GM12878 (cell line): ENCODE measurements around the gene KIDINS220. TPM values are rescaled to one million over a fixed set of nuclear protein-coding genes. Genes with fewer than 3 reads are reported as not detected.

Experiments
- ATAC-seq: fragments of 200-7000 bp; cut with Tn5 transposase; 3 replicates; pipeline ENCODE4 v1.9.1; 2020; ENCODE audit warnings: mild to moderate bottlenecking, moderate library complexity
- BruUV-seq: library from RNA; stranded (reverse); fragments of 400-500 nt; replicated peaks from 2 replicates; lab custom pipeline; 2021; lab: Mats Ljungman, UMichigan
- CTCF ChIA-PET: fragments of 300-600 bp; sonication (Branson Sonifier 250); formaldehyde crosslinking; extraction: SDS; loops from one replicate; lab custom pipeline; 2021; ENCODE audit warnings: inconsistent platforms; lab: Yijun Ruan, JAX
- POLR2A ChIA-PET: fragments of 350-600 bp; formaldehyde crosslinking; extraction: SDS; loops from one replicate; lab custom pipeline; 2021; ENCODE audit warnings: inconsistent platforms; lab: Charles Lee
- RAD21 ChIA-PET: fragments of 300-600 bp; sonication (Branson Sonifier 250); formaldehyde crosslinking; loops from one replicate; lab custom pipeline; 2023; ENCODE audit warnings: antibody characterized with exemption; ENCODE audit not compliant: unreplicated experiment; lab: Charles Lee
- SMC1A ChIA-PET: fragments of 300-600 bp; sonication (Branson Sonifier 250); formaldehyde crosslinking; loops from one replicate; lab custom pipeline; 2023; ENCODE audit not compliant: unreplicated experiment, uncharacterized antibody; lab: Charles Lee
- DNase-seq: peaks from one replicate; pipeline ENCODE4 v3.0.0-alpha.2; 2011; ENCODE audit warnings: low read depth, low spot score
- FAIRE-seq: peaks from 3 replicates; lab custom pipeline; 2011; peaks lifted over from hg19 to GRCh38; lab: Jason Lieb, UNC
- H2AFZ ChIP-seq: 2 replicates; pipeline ENCODE4 v1.6.0; 2011; ENCODE audit warnings: low read depth, low read length, control low read depth; ENCODE audit not compliant: control insufficient read depth
- H3K27ac ChIP-seq: 2 replicates; pipeline ENCODE4 v1.5.1; 2011; ENCODE audit warnings: control low read depth; ENCODE audit not compliant: control insufficient read depth, insufficient read depth
- H3K27me3 ChIP-seq, 2 experiments: replicated peaks in 1 of 2; 2 replicates each; pipeline versions ENCODE4 v1.6.0 to v1.6.1; 2011; ENCODE audit warnings: low read length in 1 of 2; ENCODE audit not compliant: control insufficient read depth in 2 of 2, insufficient read depth in 2 of 2
- H3K36me3 ChIP-seq, 2 experiments: 2 replicates each; pipeline ENCODE4 v1.5.1; 2011; ENCODE audit warnings: low read length in 1 of 2; ENCODE audit not compliant: control insufficient read depth in 2 of 2, insufficient read depth in 2 of 2
- H3K4me1 ChIP-seq: 2 replicates; pipeline ENCODE4 v1.6.1; 2011; ENCODE audit warnings: mild to moderate bottlenecking, low read length, moderate library complexity, mixed read lengths; ENCODE audit not compliant: control insufficient read depth, insufficient read depth
- H3K4me2 ChIP-seq: 2 replicates; pipeline ENCODE4 v1.6.0; 2011; ENCODE audit warnings: control low read depth; ENCODE audit not compliant: control insufficient read depth, insufficient read depth
- H3K4me3 ChIP-seq: fragments of 200-600 bp; sonication (generic); 2 replicates; pipeline ENCODE4 v1.5.1; 2016
- H3K79me2 ChIP-seq: 2 replicates; pipeline ENCODE4 v1.6.0; 2011; ENCODE audit warnings: low read length; ENCODE audit not compliant: control insufficient read depth, insufficient read depth
- H3K9ac ChIP-seq: 2 replicates; pipeline ENCODE4 v1.8.0; 2011; ENCODE audit warnings: low read length, control low read depth, mixed read lengths; ENCODE audit not compliant: control insufficient read depth, insufficient read depth
- H3K9me3 ChIP-seq: replicated peaks from 3 replicates; pipeline ENCODE4 v1.5.1; 2011; ENCODE audit warnings: mild to moderate bottlenecking, low read length; ENCODE audit not compliant: control insufficient read depth, insufficient read depth
- H4K20me1 ChIP-seq: 2 replicates; pipeline ENCODE4 v1.6.0; 2011; ENCODE audit not compliant: control insufficient read depth, insufficient read depth
- HDAC2 ChIP-seq: fragments of 200-600 bp; sonication (generic); IDR thresholded peaks from 2 replicates; pipeline ENCODE4 v1.6.1; 2017
- PAX8 ChIP-seq: fragments of 450-650 bp; IDR thresholded peaks from 2 replicates; pipeline ENCODE4 v1.6.1; 2017; ENCODE audit warnings: mild to moderate bottlenecking, moderate library complexity
- RAD51 ChIP-seq: fragments of 450-650 bp; IDR thresholded peaks from 2 replicates; pipeline ENCODE4 v1.6.1; 2016; ENCODE audit warnings: moderate library complexity, mild to moderate bottlenecking, inconsistent platforms
- SIN3A ChIP-seq: IDR thresholded peaks from 2 replicates; pipeline ENCODE4 v1.6.1; 2012; ENCODE audit warnings: low read depth, low read length, improper control_type of control experiment
- WGBS: methylation state at CpG from one replicate; pipeline ENCODE4 v1.1.6; 2016; ENCODE audit warnings: low lambda C conversion rate; ENCODE audit not compliant: insufficient replicate concordance, insufficient coverage; ENCODE audit errors: missing lambda C conversion rate; 5-methylcytosine and 5-hydroxymethylcytosine counted together
- in situ Hi-C: fragments of 300-500 bp; cut with MboI; formaldehyde crosslinking; loops from 9 replicates; pipeline ENCODE4 v1.14.3; 2018; ENCODE audit warnings: mixed read lengths
- intact Hi-C: fragments of 100-400 bp; cut with micrococcal nuclease; formaldehyde crosslinking; loops from one replicate; pipeline ENCODE4 v1.14.2; 2022; ENCODE audit not compliant: unreplicated experiment
- polyA plus RNA-seq, 11 experiments: library from polyadenylated mRNA; depleted of rRNA in 4 of 11; unstranded in 6 of 11; stranded (reverse) in 5 of 11; fragments of >200 nt; fragmentation: Nextera tagmentation in 4 of 11; fragmentation: Illumina TruSeq in 1 of 11; extraction: Ambion mirVana in 4 of 11; extraction: Trizol in 1 of 11; gene quantifications; 1 replicate in 1 of 11; 2 replicates in 10 of 11; pipeline versions ENCODE4 v1.2.1 to v1.2.3, GENCODE V29; 2011 to 2016; ENCODE audit warnings: inconsistent platforms in 2 of 11, missing spikeins in 2 of 11, low read depth in 1 of 11
- total RNA-seq, 4 experiments: library from RNA; depleted of rRNA in 3 of 4; stranded (reverse); fragments of >200 nt in 3 of 4; fragmentation: Illumina TruSeq in 1 of 4; extraction: Trizol in 1 of 4; gene quantifications; 2 replicates each; pipeline versions ENCODE4 v1.2.1 to v1.2.3, GENCODE V29; 2013 to 2021
- TF ChIP-seq, protein P1 (sequence below), 3 experiments: IDR thresholded peaks in 2 of 3; conservative IDR thresholded peaks in 1 of 3; 2 replicates each; pipeline ENCODE4 v1.5.1; 2011; ENCODE audit warnings: low read depth in 3 of 3, low read length in 3 of 3, mild to moderate bottlenecking in 3 of 3, control low read depth in 2 of 3, moderate library complexity in 2 of 3, inconsistent platforms in 1 of 3, mixed read lengths in 1 of 3; ENCODE audit not compliant: control insufficient read depth in 2 of 3, insufficient read depth in 1 of 3; ENCODE audit errors: extremely low read depth in 1 of 3
- TF ChIP-seq, protein P2 (sequence below): IDR thresholded peaks from 2 replicates; pipeline ENCODE4 v1.6.1; 2012; ENCODE audit warnings: low read length, inconsistent platforms
- TF ChIP-seq, protein P3 (sequence below): fragments of 450-650 bp; IDR thresholded peaks from 2 replicates; pipeline ENCODE4 v1.6.1; 2017; ENCODE audit warnings: mild to moderate bottlenecking, moderate library complexity

The KIDINS220 gene
- total and polyA plus RNA-seq, 10 of the 15 experiments (the other 5 are each of a cell fraction or from before 2014, with no cell fraction given), result 6.0 to 31.2 (median 16.0) TPM

DNA sequence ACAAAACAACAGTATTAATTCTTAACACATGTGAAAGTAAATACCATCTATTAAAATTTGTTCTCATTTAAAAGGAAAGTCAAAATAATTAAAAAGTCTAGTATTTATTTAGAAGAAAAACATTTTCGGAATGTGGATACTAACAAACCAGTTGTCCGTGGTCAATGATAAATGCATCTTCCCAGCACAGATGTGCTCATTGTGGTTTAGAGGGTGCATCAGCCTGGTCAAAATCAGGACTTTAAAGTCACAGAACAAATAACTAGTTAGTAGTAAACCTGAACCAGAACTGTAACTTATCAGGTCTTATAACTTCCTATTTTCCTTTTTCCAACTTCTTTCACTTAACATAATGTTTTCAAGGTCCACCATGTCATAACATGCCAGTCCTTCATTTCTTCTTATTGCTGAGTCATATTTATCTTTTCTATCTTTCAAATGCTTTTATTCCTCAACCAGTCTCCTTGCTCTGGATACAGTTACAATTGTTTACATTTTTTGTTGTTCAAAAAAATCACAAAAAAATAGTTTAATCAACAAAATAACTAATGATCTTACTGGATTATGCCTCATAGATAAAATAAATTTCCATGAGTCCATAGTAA lies 99.7 kb downstream of the KIDINS220 start (continued):
- TF ChIP-seq, protein P1, sequence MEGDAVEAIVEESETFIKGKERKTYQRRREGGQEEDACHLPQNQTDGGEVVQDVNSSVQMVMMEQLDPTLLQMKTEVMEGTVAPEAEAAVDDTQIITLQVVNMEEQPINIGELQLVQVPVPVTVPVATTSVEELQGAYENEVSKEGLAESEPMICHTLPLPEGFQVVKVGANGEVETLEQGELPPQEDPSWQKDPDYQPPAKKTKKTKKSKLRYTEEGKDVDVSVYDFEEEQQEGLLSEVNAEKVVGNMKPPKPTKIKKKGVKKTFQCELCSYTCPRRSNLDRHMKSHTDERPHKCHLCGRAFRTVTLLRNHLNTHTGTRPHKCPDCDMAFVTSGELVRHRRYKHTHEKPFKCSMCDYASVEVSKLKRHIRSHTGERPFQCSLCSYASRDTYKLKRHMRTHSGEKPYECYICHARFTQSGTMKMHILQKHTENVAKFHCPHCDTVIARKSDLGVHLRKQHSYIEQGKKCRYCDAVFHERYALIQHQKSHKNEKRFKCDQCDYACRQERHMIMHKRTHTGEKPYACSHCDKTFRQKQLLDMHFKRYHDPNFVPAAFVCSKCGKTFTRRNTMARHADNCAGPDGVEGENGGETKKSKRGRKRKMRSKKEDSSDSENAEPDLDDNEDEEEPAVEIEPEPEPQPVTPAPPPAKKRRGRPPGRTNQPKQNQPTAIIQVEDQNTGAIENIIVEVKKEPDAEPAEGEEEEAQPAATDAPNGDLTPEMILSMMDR (IDR thresholded peaks at IDR 0.05 in 2 of 3, conservative IDR thresholded peaks at IDR 0.05 in 1 of 3; ENCODE audit: control insufficient read depth in 2 of 3, extremely low read depth in 1 of 3, insufficient read depth in 1 of 3, low read depth in 3 of 3, low read length in 3 of 3), result no peak
- TF ChIP-seq PAX8, result no peak
- TF ChIP-seq, protein P2, sequence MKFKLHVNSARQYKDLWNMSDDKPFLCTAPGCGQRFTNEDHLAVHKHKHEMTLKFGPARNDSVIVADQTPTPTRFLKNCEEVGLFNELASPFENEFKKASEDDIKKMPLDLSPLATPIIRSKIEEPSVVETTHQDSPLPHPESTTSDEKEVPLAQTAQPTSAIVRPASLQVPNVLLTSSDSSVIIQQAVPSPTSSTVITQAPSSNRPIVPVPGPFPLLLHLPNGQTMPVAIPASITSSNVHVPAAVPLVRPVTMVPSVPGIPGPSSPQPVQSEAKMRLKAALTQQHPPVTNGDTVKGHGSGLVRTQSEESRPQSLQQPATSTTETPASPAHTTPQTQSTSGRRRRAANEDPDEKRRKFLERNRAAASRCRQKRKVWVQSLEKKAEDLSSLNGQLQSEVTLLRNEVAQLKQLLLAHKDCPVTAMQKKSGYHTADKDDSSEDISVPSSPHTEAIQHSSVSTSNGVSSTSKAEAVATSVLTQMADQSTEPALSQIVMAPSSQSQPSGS, result no peak
- no peak for TF ChIP-seq SIN3A
- no peak for TF ChIP-seq HDAC2

- WGBS, result 95% methylated on average over 10 of the region's 10 CpGs
- SMC1A ChIA-PET, result interaction anchor here (0.7 to 1.1 kb wide), 2 partner anchors 52 to 387 kb away, joined by 3 to 4 read pairs; no protein-coding TSS in a partner anchor
- Histone ChIP-seq H3K27ac (no peak overlapping the region), H3K9ac (no peak overlapping the region), H3K4me3 (no peak overlapping the region), H2AFZ (no peak overlapping the region), H3K4me1 (no peaks in the 10 kb centered on the region), H3K9me3 (no peaks in the 10 kb centered on the region), H3K36me3 (peaks cover 4 to 15% of the 10 kb centered on the region in 2 experiments), H4K20me1 (no peaks in the 10 kb centered on the region), H3K27me3 (no peaks in the 10 kb centered on the region)
- POLR2A ChIA-PET, result interaction anchor here (1.3 kb wide), 2 partner anchors 10 to 64 kb away, joined by 3 read pairs; no protein-coding TSS in a partner anchor
- ATAC-seq, result no peak
- DNase-seq, result no peak
- RAD21 ChIA-PET, result no interaction called here
- TF ChIP-seq, protein P3, sequence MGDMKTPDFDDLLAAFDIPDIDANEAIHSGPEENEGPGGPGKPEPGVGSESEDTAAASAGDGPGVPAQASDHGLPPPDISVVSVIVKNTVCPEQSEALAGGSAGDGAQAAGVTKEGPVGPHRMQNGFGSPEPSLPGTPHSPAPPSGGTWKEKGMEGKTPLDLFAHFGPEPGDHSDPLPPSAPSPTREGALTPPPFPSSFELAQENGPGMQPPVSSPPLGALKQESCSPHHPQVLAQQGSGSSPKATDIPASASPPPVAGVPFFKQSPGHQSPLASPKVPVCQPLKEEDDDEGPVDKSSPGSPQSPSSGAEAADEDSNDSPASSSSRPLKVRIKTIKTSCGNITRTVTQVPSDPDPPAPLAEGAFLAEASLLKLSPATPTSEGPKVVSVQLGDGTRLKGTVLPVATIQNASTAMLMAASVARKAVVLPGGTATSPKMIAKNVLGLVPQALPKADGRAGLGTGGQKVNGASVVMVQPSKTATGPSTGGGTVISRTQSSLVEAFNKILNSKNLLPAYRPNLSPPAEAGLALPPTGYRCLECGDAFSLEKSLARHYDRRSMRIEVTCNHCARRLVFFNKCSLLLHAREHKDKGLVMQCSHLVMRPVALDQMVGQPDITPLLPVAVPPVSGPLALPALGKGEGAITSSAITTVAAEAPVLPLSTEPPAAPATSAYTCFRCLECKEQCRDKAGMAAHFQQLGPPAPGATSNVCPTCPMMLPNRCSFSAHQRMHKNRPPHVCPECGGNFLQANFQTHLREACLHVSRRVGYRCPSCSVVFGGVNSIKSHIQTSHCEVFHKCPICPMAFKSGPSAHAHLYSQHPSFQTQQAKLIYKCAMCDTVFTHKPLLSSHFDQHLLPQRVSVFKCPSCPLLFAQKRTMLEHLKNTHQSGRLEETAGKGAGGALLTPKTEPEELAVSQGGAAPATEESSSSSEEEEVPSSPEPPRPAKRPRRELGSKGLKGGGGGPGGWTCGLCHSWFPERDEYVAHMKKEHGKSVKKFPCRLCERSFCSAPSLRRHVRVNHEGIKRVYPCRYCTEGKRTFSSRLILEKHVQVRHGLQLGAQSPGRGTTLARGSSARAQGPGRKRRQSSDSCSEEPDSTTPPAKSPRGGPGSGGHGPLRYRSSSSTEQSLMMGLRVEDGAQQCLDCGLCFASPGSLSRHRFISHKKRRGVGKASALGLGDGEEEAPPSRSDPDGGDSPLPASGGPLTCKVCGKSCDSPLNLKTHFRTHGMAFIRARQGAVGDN, result no peak
- TF ChIP-seq RAD51, result no peak
- no peak for TF ChIP-seq PAX8
- TF ChIP-seq, all 136 proteins: peak for 0
- no TSS peak for BruUV-seq
- CTCF ChIA-PET, result interaction anchor here (1.3 kb wide), 1 partner anchor 16 kb away, joined by 3 read pairs; no protein-coding TSS in a partner anchor
- in situ Hi-C loops, result no loop called here
- H3K79me2 ChIP-seq, result no peaks in the 10 kb centered on the region
- intact Hi-C loops, result no loop called here
- FAIRE-seq, result no peak
- H3K4me2 ChIP-seq, result no peak overlapping the region
Observed at GRCh38 chr2:8732601-8733000, 104.8 kb downstream of the KIDINS220 start.
